Fibroblast of upper back skin (primary cell): ENCODE results near the gene ZFP92.

Experiments used
- DNase-seq: peaks from one replicate; pipeline ENCODE4 v3.0.0-alpha.2; 2013

The ZFP92 gene

GRCh38 chrX:153409414-153410101 is 1.7 kb upstream of the ZFP92 start:
- no peak for DNase-seq

DNA sequence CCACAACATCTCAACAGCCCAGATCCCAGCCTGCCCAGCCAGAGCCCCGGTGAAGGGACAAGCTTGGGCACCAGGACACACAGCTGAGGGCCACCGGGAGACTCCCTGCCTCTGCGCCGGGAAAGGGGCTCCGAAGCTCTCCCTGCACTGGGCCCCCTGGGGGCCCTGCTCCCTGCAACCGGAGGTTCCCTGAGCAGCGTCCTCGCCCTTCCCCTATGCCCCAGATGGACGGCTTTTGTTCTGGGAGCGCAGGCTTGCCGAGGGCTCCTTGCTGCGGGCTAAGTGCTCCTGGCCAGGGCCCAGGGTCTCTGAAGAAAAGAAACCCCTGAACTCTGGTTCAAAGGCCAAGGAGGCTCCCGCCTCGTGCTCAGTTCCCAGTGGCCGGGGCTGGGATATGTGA is 899 bp upstream of the ZFP92 start:
- no peak for DNase-seq

- no peak for DNase-seq
These were observed 401 bp upstream of the ZFP92 start for GRCh38 chrX:153410888-153411254.

DNA sequence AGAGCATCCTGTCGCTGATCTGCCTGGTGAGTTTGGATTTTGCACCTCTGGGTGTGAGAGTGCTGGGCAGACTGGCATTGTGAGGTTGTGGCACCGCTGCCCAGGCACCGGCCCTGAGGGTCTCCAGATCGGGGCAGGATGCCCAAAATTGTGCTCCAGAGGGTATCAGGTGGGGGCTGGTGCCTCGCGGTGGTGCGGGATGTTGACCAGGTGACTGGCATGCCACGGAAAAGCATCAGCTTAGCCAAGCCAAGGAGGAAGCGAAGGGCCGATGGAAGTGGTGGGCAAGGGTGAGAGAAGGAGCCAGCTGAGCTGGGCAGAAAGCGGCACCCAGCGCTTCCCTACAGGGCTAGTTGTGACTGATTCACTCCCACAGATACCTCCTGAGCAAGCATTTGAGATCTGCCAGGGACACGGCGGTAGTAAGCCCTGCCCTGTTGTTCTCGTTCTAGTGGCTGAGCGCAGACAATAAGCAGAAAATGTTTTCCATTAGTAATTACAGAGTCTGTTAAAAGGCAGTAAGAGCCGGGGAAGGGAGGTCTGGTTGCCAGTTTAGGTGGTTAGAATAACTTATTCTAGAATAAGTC is 809 bp downstream of the ZFP92 start:
- no peak for DNase-seq

DNA sequence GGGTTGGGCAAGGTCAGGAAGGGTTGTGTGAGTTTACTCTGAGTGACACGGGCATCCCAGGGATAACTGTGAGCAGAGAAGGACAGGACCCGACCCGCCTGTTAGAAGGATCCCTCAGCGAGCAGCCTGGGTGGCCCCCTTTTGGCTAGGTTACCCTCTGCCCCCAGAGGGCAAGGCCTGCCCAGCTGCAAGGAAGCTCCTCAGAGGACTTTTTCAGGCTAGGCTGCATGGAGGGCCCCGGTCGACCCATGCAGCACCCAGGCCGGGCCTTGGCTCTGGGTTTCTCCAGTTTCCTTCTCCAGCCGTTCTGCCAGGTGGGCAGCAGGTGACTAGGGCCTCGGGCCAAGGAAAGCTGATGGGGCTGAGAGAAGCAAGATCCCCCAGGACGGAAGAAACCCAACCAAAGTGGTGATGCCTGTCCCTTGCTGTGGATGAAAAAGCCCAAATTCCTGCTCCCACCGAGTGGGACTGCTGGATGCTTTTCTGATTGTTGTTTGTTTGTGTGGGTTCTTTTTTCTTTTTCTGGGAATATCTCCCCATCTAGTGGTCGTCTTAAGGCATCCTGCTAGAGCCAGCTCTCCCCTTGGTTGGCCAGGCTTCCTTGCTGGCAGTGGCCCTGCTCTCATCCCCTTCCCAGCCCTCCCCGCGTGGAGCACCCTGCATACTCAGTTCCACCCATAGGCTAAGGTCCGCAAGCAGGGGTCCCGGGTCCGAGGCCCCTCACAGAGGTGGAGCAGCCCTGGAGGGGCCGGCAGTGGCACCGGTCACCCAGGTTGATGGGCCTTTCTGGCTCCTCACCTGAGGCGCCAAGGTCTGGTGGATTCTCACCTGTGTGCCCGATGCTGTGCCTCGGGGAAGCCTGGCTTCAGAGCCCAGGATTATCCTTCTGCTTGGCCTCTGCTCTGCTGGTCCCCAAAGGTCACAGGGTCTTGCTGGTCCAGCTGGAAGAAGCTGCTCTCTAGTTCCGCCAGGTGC is 1.8 kb downstream of the ZFP92 start:
- no peak for DNase-seq

- no peak for DNase-seq
These were observed 2.5 kb downstream of the ZFP92 start for GRCh38 chrX:153413731-153414130.

DNA sequence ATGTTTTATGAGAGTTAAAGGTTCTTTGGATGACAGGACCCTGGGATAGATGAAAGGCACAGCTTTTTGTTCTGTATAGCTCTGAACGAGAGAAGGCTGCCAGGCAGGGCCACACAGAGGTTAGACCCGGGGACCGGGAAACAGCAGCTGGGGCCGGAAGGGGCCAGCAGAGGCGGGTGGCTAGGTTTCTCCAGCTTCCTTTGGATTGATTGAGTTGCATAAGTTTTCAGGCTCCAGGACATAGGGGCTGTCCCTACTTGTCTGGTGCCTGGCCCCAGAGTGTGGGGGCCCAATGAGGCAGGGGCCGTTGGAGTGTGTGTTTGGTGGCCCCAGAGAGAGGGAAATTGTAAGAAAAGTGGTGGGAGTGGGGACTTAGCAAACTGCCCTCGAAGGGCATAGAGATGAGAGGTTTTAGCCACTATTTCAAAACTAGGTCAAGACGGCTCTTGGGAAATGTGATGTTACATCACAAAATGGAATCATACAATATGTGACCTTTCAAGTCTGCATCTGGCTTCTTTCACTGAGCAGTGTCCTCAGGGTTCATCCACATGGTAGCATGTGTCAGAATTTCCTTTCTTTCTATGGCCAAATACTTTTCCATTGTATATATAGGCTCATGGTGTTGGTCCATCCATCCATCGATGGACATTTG is 3.7 kb downstream of the ZFP92 start:
- DNase-seq, result no peak

DNA sequence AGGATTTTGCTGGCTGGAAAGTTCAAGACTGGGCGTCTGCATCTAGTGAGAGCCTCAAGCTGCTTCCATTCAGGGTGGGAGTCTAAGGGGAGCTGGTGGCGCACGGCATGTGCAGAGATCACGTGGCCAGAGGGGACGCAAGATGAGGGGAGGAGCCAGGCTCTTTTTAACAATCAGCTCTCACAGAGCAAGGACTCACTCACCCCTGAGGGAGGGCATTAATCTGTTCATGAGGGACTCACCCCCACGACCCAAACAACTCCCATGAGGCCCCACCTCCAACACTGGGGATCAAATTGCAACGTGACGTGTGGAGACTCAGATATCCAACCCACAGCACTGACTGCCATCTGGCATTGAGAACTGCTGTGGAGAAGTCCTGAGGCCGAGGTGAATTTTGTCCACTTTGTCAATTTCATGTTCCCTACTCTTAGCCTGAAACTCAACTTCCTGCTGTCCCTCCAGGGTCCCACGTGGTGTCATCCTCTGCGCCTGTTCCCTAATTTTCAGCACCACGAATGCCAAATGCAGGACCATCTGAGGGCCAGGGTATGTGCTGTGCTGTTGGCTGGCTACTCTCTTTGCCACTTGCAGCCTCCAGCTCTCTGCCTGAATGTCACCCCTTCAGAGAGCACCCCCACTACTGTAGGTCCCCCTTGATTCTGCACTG is 5.6 kb downstream of the ZFP92 start:
- peak; percentile 4 for DNase-seq

- no peak for DNase-seq
These were observed 6.4 kb downstream of the ZFP92 start for GRCh38 chrX:153417637-153418036.

- no peak for DNase-seq
These were observed 9.8 kb downstream of the ZFP92 start for GRCh38 chrX:153420851-153421599.

- DNase-seq, result no peak
These were observed 10.6 kb downstream of the ZFP92 start for GRCh38 chrX:153421856-153422255.

DNA sequence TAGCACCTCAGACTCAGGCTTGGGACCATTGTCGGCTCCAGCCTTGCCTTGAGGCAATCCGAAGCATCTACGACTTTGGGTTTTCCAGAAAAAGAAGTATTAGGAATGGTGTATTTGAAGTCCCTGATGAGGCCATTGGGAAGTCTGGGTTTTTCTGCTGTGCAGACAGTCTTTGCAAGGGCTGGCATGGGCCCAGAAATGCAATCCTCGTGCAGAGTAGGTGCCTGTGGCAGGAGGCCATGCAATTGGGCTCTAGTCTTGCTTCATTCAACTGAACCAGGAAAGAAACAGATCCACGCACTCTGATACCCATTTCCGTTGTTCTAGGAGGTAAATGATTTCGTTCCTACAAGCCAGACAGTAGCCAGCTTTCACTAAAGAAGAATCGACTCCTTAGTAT is 12.4 kb downstream of the ZFP92 start:
- peak; percentile 3 for DNase-seq

DNA sequence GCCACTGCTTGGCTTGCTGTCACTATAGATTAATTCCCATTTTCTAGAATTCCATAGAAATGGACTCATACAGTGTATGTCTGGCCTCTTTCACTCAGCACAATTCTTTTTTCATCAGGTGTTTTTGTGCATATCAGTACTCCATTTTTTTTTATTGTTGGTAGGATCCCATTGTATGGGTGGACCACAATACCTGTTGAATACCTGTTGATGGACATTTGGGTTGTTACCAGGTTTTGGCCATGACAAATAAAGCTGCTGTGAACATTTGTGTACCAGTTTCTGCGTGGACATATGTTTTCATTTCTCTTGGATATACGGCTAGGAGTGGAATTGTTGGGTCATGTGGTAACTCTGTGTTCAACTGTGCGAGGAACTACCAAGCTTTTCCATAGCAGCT is 14.9 kb downstream of the ZFP92 start:
- DNase-seq, result no peak

GRCh38 chrX:153430796-153431195 is 19.5 kb downstream of the ZFP92 start:
- DNase-seq, result no peak

- no peak for DNase-seq
These were observed 21.9 kb downstream of the ZFP92 start for GRCh38 chrX:153433161-153433680.

GRCh38 chrX:153433781-153434285 is 22.6 kb downstream of the ZFP92 start:
- no peak for DNase-seq

DNA sequence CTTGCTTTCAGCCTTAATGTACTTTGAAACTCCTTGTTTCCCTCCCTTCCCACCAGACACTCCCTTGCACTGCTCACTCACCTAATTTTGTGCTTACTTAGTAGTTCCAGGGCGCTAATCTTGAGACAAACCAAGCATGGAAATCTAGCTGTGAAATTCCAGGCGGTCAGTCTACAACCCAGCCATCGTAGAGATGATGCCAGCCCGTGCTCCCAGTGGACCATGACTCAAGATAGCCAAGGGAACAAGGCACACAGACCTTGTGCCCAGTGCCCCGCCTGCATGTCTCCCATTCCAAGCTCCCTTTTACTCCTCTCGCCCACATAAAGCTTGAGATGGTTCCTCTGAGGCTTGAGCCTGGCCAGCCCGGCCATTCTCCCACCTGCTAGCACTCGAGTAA is 23.5 kb downstream of the ZFP92 start:
- no peak for DNase-seq

GRCh38 chrX:153435845-153436244 is 24.6 kb downstream of the ZFP92 start:
- DNase-seq, result no peak

DNA sequence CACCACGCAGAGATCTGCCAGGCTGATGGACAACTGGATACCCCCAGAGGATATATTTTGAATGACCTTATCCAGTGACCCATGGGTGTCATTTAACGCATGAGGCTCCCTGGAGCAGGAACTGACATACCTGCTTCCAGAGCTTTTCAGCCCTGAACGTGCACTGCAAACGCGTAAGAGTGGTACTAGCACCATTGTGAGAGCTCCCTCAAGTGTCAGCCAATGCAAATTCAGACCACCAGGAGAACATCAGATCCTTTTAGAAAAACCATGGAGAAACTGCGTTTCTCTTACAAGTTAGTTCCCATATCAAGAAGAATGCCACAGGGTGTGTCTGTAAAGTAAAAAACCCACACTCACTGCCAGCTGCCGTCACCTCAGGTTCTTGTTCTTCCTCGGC is 27.3 kb downstream of the ZFP92 start:
- DNase-seq, result peak; percentile 23

DNA sequence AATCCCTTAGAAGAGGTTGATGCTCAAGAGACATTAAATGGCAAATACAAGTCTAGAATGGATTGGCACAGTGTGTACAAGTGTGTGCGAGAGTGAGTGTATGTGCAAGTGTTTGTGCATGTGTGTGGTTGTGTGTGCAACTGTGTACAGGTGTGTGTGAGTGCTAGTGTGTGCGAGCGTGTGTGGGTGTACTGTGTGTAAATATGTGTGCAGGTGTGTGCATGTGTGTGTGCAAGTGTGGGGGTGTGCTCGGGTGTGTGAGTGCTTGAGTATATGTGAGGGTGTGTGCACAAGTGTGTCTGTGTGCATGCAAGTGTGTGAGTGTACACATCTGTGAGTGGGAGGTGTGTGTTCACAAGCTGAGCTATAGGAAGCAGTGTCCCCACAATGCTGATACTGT is 28.7 kb downstream of the ZFP92 start:
- DNase-seq, result no peak

DNA sequence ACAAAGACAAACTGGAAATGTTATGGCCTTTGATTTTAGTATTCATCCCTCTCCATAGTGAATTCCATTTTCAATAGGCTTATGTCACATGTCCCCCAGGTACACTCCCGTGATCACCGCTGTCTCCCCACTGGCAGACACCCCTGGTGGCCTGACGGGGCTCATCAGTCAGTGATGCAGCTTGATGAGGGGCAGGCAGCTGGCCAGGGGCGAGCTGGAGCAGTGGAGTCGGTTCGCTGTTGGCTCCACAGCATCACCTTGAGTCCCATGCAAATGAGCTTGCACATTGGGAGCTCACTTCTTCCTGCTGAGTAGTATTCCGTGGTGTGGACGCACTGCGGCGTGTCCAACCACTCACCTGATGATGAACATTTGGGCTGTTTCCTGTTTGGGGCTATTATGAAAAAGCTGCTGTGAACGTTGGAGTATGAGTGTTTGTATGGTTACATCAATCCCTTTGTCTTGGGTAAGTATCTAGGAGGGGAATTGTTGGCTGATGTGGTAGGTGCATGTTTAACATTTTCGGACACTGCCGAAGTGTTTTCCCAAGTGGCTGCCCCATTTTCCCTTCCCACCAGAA is 29.4 kb downstream of the ZFP92 start:
- DNase-seq, result no peak
